HK-2 (cell line): ENCODE measurements around the gene TOR1B.
A peak's percentile ranks its signal among the peaks of the same experiment; 100 is the strongest.
"Not testable (repeated sequence)": the region's sequence is repeated elsewhere in the genome, so short reads cannot be mapped to it uniquely, and the experiment has no call there.

Source experiments
- DNase-seq: peaks from one replicate; pipeline ENCODE4 v3.0.0-alpha.2; 2018; ENCODE audit not compliant: unreplicated experiment

TOR1B gene

GRCh38 chr9:129802833-129803675 is at the start of gene TOR1B:
Gene TOR1B, plus strand, starts transcription at chr9:129803184. Its CDS starts 29 bp downstream, at chr9:129803213.
- peak; percentile 90 for DNase-seq

GRCh38 chr9:129755151-129755550 is 47.8 kb upstream of the TOR1B start:
- DNase-seq, result no peak

GRCh38 chr9:129756191-129756590 is 46.8 kb upstream of the TOR1B start:
- no peak for DNase-seq

GRCh38 chr9:129757045-129757444 is 45.9 kb upstream of the TOR1B start:
- no peak for DNase-seq

- DNase-seq, result no peak
Observed at GRCh38 chr9:129759319-129759718, 43.7 kb upstream of the TOR1B start.

GRCh38 chr9:129759804-129760502 is 43.0 kb upstream of the TOR1B start:
- DNase-seq, result no peak

- DNase-seq, result not testable (repeated sequence)
Observed at GRCh38 chr9:129760784-129761183, 42.2 kb upstream of the TOR1B start.

- no peak for DNase-seq
Observed at GRCh38 chr9:129761293-129761900, 41.6 kb upstream of the TOR1B start.

GRCh38 chr9:129761901-129762369 is 41.0 kb upstream of the TOR1B start:
- peak; percentile 55 for DNase-seq

GRCh38 chr9:129762370-129762984 is 40.5 kb upstream of the TOR1B start:
- DNase-seq, result peak; percentile 42

GRCh38 chr9:129762985-129763926 is 39.7 kb upstream of the TOR1B start:
- no peak for DNase-seq

- DNase-seq, result no peak
Observed at GRCh38 chr9:129765764-129766317, 37.1 kb upstream of the TOR1B start.

- no peak for DNase-seq
Observed at GRCh38 chr9:129768486-129768885, 34.5 kb upstream of the TOR1B start.

GRCh38 chr9:129769669-129770068 is 33.3 kb upstream of the TOR1B start:
- no peak for DNase-seq

GRCh38 chr9:129770741-129771140 is 32.2 kb upstream of the TOR1B start:
- no peak for DNase-seq

GRCh38 chr9:129773262-129774048 is 29.5 kb upstream of the TOR1B start:
- peak; percentile 69 for DNase-seq

- DNase-seq, result no peak
Observed at GRCh38 chr9:129774791-129775447, 28.1 kb upstream of the TOR1B start.

- no peak for DNase-seq
Observed at GRCh38 chr9:129775448-129775798, 27.6 kb upstream of the TOR1B start.

GRCh38 chr9:129776096-129776495 is 26.9 kb upstream of the TOR1B start:
- not testable (repeated sequence) for DNase-seq
